ENCODE results near the gene CDX2.
"Not testable (repeated sequence)": the region's sequence is repeated elsewhere in the genome, so short reads cannot be mapped to it uniquely, and the experiment has no call there.

CDX2 gene, protein sequence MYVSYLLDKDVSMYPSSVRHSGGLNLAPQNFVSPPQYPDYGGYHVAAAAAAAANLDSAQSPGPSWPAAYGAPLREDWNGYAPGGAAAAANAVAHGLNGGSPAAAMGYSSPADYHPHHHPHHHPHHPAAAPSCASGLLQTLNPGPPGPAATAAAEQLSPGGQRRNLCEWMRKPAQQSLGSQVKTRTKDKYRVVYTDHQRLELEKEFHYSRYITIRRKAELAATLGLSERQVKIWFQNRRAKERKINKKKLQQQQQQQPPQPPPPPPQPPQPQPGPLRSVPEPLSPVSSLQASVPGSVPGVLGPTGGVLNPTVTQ

GRCh38 chr13:27969082-27969865 lies at the start of gene CDX2:
Gene CDX2, minus strand, starts transcription at chr13:27969315. Its CDS starts 309 bp downstream, at chr13:27969006.
- no peaks in the 10 kb centered on the region for H3K9me3 ChIP-seq (ENCODE audit: control insufficient read depth in 1 of 2, low read length in 2 of 2)
- H3K4me3 ChIP-seq (ENCODE audit: low read depth in 1 of 2, low read length in 2 of 2), result peak within 1 kb of the TSS; percentile 48 to 59
- H3K27me3 ChIP-seq (ENCODE audit: low read depth, low read length), result peaks cover 73% of the 10 kb centered on the region
- H3K4me1 ChIP-seq (ENCODE audit: control insufficient read depth in 1 of 2, insufficient read depth in 2 of 2, low read length in 2 of 2), result peaks cover 0 to 45% of the 10 kb centered on the region in 2 donors
- no peaks in the 10 kb centered on the region for H3K36me3 ChIP-seq (ENCODE audit: control insufficient read depth in 1 of 2, insufficient read depth in 2 of 2, low read length in 2 of 2)
- H3K27ac ChIP-seq (ENCODE audit: low read length), result peak within 1 kb of the TSS; percentile 85

GRCh38 chr13:28014301-28014700 lies 45.2 kb upstream of the CDX2 start:
- Histone ChIP-seq H3K9me3 (ENCODE audit: control insufficient read depth in 1 of 2, low read length in 2 of 2) (no peaks in the 10 kb centered on the region), H3K4me3 (ENCODE audit: low read depth in 1 of 2, low read length in 2 of 2) (no peak overlapping the region), H3K27me3 (ENCODE audit: low read depth, low read length) (no peaks in the 10 kb centered on the region)

DNA sequence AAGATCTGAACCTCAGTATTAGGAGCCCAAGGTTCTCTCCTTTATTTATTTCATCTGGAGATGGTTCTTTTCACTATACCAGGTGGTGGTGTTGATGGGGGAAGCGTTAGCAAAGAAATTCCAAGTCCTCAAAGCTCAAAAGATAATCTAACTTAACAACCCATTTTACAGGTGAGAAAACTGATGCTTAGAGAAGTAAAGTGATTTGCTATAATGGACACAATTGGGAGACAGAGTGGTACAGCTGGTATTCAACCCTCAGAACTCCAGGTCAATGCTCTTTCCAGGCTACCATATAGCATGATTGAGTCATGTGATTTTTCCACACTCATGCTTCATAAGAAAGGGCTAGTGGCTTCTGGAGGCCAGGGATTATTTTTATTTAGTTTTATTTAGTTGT lies 44.4 kb upstream of the CDX2 start:
- no peaks in the 10 kb centered on the region for H3K27me3 ChIP-seq (ENCODE audit: low read depth, low read length)
- H3K27ac ChIP-seq (ENCODE audit: low read length), result no peak overlapping the region
- H3K4me3 ChIP-seq (ENCODE audit: low read depth in 1 of 2, low read length in 2 of 2), result no peak overlapping the region
- no peaks in the 10 kb centered on the region for H3K4me1 ChIP-seq (ENCODE audit: control insufficient read depth in 1 of 2, insufficient read depth in 2 of 2, low read length in 2 of 2)
- no peaks in the 10 kb centered on the region for H3K36me3 ChIP-seq (ENCODE audit: control insufficient read depth in 1 of 2, insufficient read depth in 2 of 2, low read length in 2 of 2)
- no peaks in the 10 kb centered on the region for H3K9me3 ChIP-seq (ENCODE audit: control insufficient read depth in 1 of 2, low read length in 2 of 2)

More at GRCh38 chr13:28014301-28014700, 45.2 kb upstream of the CDX2 start:
- Histone ChIP-seq H3K36me3 (ENCODE audit: control insufficient read depth in 1 of 2, insufficient read depth in 2 of 2, low read length in 2 of 2) (no peaks in the 10 kb centered on the region), H3K4me1 (ENCODE audit: control insufficient read depth in 1 of 2, insufficient read depth in 2 of 2, low read length in 2 of 2) (no peaks in the 10 kb centered on the region), H3K27ac (ENCODE audit: low read length) (no peak overlapping the region)

- Histone ChIP-seq H3K4me1 (ENCODE audit: control insufficient read depth in 1 of 2, insufficient read depth in 2 of 2, low read length in 2 of 2) (no peaks in the 10 kb centered on the region), H3K36me3 (ENCODE audit: control insufficient read depth in 1 of 2, insufficient read depth in 2 of 2, low read length in 2 of 2) (no peaks in the 10 kb centered on the region), H3K9me3 (ENCODE audit: control insufficient read depth in 1 of 2, low read length in 2 of 2) (no peaks in the 10 kb centered on the region), H3K27me3 (ENCODE audit: low read depth, low read length) (no peaks in the 10 kb centered on the region), H3K27ac (ENCODE audit: low read length) (no peak overlapping the region), H3K4me3 (ENCODE audit: low read depth in 1 of 2, low read length in 2 of 2) (no peak overlapping the region)
These were observed 43.8 kb upstream of the CDX2 start for GRCh38 chr13:28012896-28013295.

DNA sequence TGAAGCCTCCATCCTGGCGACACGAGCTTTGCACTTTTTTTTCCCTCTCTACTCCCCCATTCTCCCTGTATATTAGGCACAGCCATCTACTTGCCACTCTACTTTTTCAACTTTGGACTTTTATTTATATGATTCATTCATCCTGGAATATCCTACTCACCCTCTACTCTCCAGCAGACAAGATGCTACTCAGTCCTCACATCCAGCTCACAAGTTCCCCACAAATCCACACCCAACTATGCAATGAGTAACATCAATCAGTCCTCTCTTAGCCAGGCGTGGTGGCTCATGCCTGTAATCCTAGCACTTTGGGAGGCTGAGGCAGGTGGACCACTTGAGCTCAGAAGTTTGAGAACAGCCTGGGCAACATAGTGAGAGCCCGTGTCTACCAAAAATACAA lies 43.3 kb upstream of the CDX2 start:
- Histone ChIP-seq H3K4me3 (ENCODE audit: low read depth in 1 of 2, low read length in 2 of 2) (no peak overlapping the region), H3K36me3 (ENCODE audit: control insufficient read depth in 1 of 2, insufficient read depth in 2 of 2, low read length in 2 of 2) (no peaks in the 10 kb centered on the region), H3K4me1 (ENCODE audit: control insufficient read depth in 1 of 2, insufficient read depth in 2 of 2, low read length in 2 of 2) (no peaks in the 10 kb centered on the region), H3K27ac (ENCODE audit: low read length) (no peak overlapping the region), H3K27me3 (ENCODE audit: low read depth, low read length) (no peaks in the 10 kb centered on the region), H3K9me3 (ENCODE audit: control insufficient read depth in 1 of 2, low read length in 2 of 2) (no peaks in the 10 kb centered on the region)

DNA sequence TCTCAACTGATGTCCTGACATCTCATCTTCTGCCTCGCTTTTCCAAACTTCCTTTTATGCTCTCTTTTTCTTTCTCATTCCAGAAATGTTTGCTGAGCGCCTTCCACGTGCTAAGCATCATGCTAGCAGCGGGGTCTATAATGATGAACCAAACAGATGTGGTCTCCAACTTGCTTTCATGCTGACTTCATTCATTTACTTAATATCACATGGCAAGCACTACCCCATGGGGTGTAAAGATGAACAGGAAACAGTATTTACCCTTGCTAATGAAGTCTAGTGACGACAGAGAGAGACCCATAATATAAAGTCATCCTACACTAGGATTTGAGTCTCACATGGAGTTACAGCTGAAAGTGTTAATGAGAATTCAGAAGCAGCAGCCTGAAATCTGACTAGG lies 40.9 kb upstream of the CDX2 start:
- Histone ChIP-seq H3K36me3 (ENCODE audit: control insufficient read depth in 1 of 2, insufficient read depth in 2 of 2, low read length in 2 of 2) (no peaks in the 10 kb centered on the region), H3K4me3 (ENCODE audit: low read depth in 1 of 2, low read length in 2 of 2) (no peak overlapping the region), H3K27me3 (ENCODE audit: low read depth, low read length) (no peaks in the 10 kb centered on the region), H3K27ac (ENCODE audit: low read length) (no peak overlapping the region), H3K9me3 (ENCODE audit: control insufficient read depth in 1 of 2, low read length in 2 of 2) (no peaks in the 10 kb centered on the region), H3K4me1 (ENCODE audit: control insufficient read depth in 1 of 2, insufficient read depth in 2 of 2, low read length in 2 of 2) (no peaks in the 10 kb centered on the region)

GRCh38 chr13:28005016-28005415 lies 35.9 kb upstream of the CDX2 start:
- not testable (repeated sequence) for H3K4me3 ChIP-seq (ENCODE audit: low read depth in 1 of 2, low read length in 2 of 2); H3K27ac ChIP-seq (ENCODE audit: low read length); H3K27me3 ChIP-seq (ENCODE audit: low read depth, low read length); H3K4me1 ChIP-seq (ENCODE audit: control insufficient read depth in 1 of 2, insufficient read depth in 2 of 2, low read length in 2 of 2); H3K9me3 ChIP-seq (ENCODE audit: control insufficient read depth in 1 of 2, low read length in 2 of 2); H3K36me3 ChIP-seq (ENCODE audit: control insufficient read depth in 1 of 2, insufficient read depth in 2 of 2, low read length in 2 of 2)

DNA sequence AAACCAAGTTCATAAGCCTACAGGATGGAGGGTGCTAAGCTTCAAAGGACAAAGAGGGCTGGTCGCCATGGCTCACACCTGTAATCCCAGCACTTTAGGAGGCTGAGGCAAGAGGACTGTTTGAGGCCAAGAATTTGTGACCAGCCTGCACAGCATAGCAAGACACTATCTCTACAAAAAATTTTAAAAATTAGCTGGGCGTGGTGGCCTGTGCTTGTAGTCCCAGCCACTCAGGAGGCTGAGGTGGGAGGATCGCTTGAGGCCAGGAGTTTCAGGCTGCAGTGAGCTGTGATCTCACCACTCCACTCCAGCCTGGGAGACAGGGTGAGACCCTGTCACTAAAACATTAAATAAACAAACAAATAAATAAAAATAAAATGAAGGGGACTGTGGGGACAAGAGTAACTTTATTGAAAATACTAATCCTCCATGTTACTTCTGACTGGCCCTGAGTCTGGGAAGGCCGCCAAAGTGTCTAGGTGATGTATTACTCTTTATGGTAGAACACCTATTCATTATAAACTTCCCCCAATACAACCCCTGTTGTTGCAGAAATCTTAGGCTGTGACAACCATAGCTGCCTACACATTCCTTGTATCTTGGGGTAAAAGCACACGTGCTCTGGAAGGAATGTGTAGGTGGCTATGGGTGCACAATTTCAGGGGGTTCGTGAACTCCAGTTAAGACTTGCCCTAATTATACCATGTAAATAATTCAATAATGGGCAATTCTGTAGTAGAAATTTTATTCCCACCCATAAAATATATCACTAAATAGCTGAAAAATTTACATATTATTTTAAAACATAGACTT lies 34.0 kb upstream of the CDX2 start:
- Histone ChIP-seq H3K4me3 (ENCODE audit: low read depth in 1 of 2, low read length in 2 of 2) (no peak overlapping the region), H3K36me3 (ENCODE audit: control insufficient read depth in 1 of 2, insufficient read depth in 2 of 2, low read length in 2 of 2) (no peaks in the 10 kb centered on the region), H3K9me3 (ENCODE audit: control insufficient read depth in 1 of 2, low read length in 2 of 2) (no peaks in the 10 kb centered on the region), H3K27ac (ENCODE audit: low read length) (no peak overlapping the region), H3K4me1 (ENCODE audit: control insufficient read depth in 1 of 2, insufficient read depth in 2 of 2, low read length in 2 of 2) (peaks cover 0 to 4% of the 10 kb centered on the region in 2 donors), H3K27me3 (ENCODE audit: low read depth, low read length) (no peaks in the 10 kb centered on the region)

- Histone ChIP-seq H3K4me3 (ENCODE audit: low read depth in 1 of 2, low read length in 2 of 2) (no peak overlapping the region), H3K9me3 (ENCODE audit: control insufficient read depth in 1 of 2, low read length in 2 of 2) (no peaks in the 10 kb centered on the region), H3K27me3 (ENCODE audit: low read depth, low read length) (no peaks in the 10 kb centered on the region), H3K36me3 (ENCODE audit: control insufficient read depth in 1 of 2, insufficient read depth in 2 of 2, low read length in 2 of 2) (no peaks in the 10 kb centered on the region), H3K27ac (ENCODE audit: low read length) (no peak overlapping the region), H3K4me1 (ENCODE audit: control insufficient read depth in 1 of 2, insufficient read depth in 2 of 2, low read length in 2 of 2) (peaks cover 0 to 4% of the 10 kb centered on the region in 2 donors)
These were observed 32.8 kb upstream of the CDX2 start for GRCh38 chr13:28001837-28002473.

DNA sequence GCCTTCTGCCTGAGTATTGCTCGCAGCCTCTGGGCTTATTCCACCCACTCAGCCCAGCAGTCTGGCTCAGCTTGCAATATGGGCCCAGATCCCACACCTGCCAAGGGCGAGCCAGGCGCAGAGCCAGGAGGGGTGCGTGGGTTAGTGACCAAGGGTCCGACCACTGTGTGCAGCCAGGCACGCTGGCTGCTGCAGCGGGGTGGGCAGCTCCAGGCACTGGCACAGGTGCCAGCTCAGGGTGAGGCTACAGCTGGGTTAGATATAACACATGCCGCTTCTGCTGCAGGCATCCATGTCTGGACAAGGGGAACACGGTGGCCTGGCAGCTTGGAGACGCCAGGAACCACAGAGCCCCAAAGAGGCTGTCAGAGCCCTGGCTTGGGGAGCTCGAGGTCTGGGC lies 31.9 kb upstream of the CDX2 start:
- Histone ChIP-seq H3K27me3 (ENCODE audit: low read depth, low read length) (no peaks in the 10 kb centered on the region), H3K27ac (ENCODE audit: low read length) (no peak overlapping the region), H3K9me3 (ENCODE audit: control insufficient read depth in 1 of 2, low read length in 2 of 2) (no peaks in the 10 kb centered on the region), H3K36me3 (ENCODE audit: control insufficient read depth in 1 of 2, insufficient read depth in 2 of 2, low read length in 2 of 2) (no peaks in the 10 kb centered on the region), H3K4me1 (ENCODE audit: control insufficient read depth in 1 of 2, insufficient read depth in 2 of 2, low read length in 2 of 2) (peaks cover 0 to 4% of the 10 kb centered on the region in 2 donors), H3K4me3 (ENCODE audit: low read depth in 1 of 2, low read length in 2 of 2) (no peak overlapping the region)

GRCh38 chr13:28000567-28000966 lies 31.5 kb upstream of the CDX2 start:
- H3K27me3 ChIP-seq (ENCODE audit: low read depth, low read length), result no peaks in the 10 kb centered on the region

More at GRCh38 chr13:28000567-28000966, 31.5 kb upstream of the CDX2 start:
- Histone ChIP-seq H3K36me3 (ENCODE audit: control insufficient read depth in 1 of 2, insufficient read depth in 2 of 2, low read length in 2 of 2) (no peaks in the 10 kb centered on the region), H3K4me3 (ENCODE audit: low read depth in 1 of 2, low read length in 2 of 2) (no peak overlapping the region), H3K27ac (ENCODE audit: low read length) (no peak overlapping the region), H3K4me1 (ENCODE audit: control insufficient read depth in 1 of 2, insufficient read depth in 2 of 2, low read length in 2 of 2) (peaks cover 0 to 4% of the 10 kb centered on the region in 2 donors), H3K9me3 (ENCODE audit: control insufficient read depth in 1 of 2, low read length in 2 of 2) (no peaks in the 10 kb centered on the region)

Data from muscle layer of duodenum (tissue), 2 donors.